ENCODE data around the gene WNT11. TPM values are rescaled to one million over a fixed set of nuclear protein-coding genes. Genes with fewer than 3 reads are reported as not detected.

The WNT11 gene
- polyA plus RNA-seq, 1 of the 3 experiments (the other 2 are of a cell fraction), result 0.43 TPM

DNA sequence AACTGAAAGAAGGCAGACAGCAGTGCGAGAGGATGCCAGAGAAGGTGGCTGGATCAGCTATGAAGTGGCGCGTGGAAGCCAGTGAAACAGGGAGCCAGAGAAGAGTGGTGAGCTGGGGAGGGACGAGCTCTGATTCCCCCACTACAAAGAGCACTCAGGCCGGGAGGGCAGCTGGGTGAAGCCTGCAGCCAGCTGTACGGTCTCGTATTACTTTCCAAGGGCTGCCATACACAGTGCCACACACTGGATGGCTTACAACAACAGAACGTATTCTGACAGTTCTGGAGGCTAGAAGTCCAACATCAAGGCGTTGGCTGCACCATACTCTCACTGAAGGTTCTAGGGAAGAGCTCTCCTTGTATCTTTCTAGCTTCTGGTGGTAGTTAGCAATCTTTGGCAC is 47.1 kb upstream of the WNT11 start:
- TF ChIP-seq POLR2AphosphoS5 (IDR thresholded peaks at IDR 0.05; ENCODE audit: low read depth, low read length), result no peak
- DNase-seq, result no peak
- H3K4me3 ChIP-seq (ENCODE audit: low read depth in 2 of 2, low read length in 1 of 2), result no peak overlapping the region
- H3K9me3 ChIP-seq, result no peaks in the 10 kb centered on the region
- H3K27ac ChIP-seq (ENCODE audit: low read depth in 2 of 2, low read length in 1 of 2), result no peak overlapping the region
- no peaks in the 10 kb centered on the region for H4K20me1 ChIP-seq (ENCODE audit: insufficient read depth)
- H2AFZ ChIP-seq (ENCODE audit: low read depth), result no peak overlapping the region
- H3K27me3 ChIP-seq (ENCODE audit: insufficient read depth), result peaks cover 17% of the 10 kb centered on the region; the same call in 1 of the 2 replicates
- no peaks in the 10 kb centered on the region for H3K9me2 ChIP-seq
- no peaks in the 10 kb centered on the region for H3K36me3 ChIP-seq (replicated peaks in 1 of 2; ENCODE audit: control insufficient read depth in 1 of 2, insufficient read depth in 2 of 2, low read length in 1 of 2)
- H3K9ac ChIP-seq, result no peak overlapping the region
- no peak overlapping the region for H3K4me2 ChIP-seq
- no peaks in the 10 kb centered on the region for H3F3A ChIP-seq (replicated peaks; ENCODE audit: insufficient read depth)
- POLR2A ChIA-PET, result no interaction called here
- 57% methylated on average over 7 of the region's 9 CpGs for WGBS (ENCODE audit: low lambda C conversion rate)
- H3K79me2 ChIP-seq (ENCODE audit: insufficient read depth), result no peaks in the 10 kb centered on the region
- CTCF ChIA-PET, result interaction anchor here (0.8 to 1.2 kb wide), 3 partner anchors 46 to 66 kb away, joined by 3 to 5 read pairs (median 4); no protein-coding TSS in a partner anchor
- H3K4me1 ChIP-seq (ENCODE audit: control insufficient read depth in 1 of 2, insufficient read depth in 2 of 2, low read depth in 1 of 2, low read length in 1 of 2), result no peaks in the 10 kb centered on the region

DNA sequence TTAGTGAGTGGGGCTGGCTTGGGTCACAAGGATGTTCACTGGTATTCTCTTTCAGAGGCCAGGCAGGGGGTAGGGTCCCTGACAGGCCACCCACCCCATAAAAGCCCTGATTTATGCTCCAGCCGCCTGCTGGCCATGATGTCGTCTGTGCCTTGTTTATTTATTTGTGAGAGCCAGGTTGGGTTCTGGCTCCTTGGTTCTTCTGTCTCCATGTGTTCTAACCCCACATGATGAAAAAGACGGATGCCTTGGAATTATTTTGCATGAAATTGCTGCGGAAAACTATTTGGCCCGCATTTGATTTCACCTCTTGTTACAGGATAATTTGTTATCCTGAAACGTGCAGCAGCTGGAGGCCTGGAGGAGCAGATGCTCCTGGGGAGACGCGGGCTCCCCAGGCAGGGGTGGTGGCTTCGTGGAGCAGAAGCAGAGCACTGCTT is 46.3 kb upstream of the WNT11 start:
- Histone ChIP-seq H3K4me2 (no peak overlapping the region), H3K27ac (ENCODE audit: low read depth in 2 of 2, low read length in 1 of 2) (no peak overlapping the region), H3K79me2 (ENCODE audit: insufficient read depth) (no peaks in the 10 kb centered on the region), H3K4me1 (ENCODE audit: control insufficient read depth in 1 of 2, insufficient read depth in 2 of 2, low read depth in 1 of 2, low read length in 1 of 2) (no peaks in the 10 kb centered on the region), H3K4me3 (ENCODE audit: low read depth in 2 of 2, low read length in 1 of 2) (no peak overlapping the region), H3F3A (replicated peaks; ENCODE audit: insufficient read depth) (no peaks in the 10 kb centered on the region), H4K20me1 (ENCODE audit: insufficient read depth) (no peaks in the 10 kb centered on the region), H2AFZ (ENCODE audit: low read depth) (no peak overlapping the region), H3K9me2 (no peaks in the 10 kb centered on the region), H3K9ac (no peak overlapping the region), H3K36me3 (replicated peaks in 1 of 2; ENCODE audit: control insufficient read depth in 1 of 2, insufficient read depth in 2 of 2, low read length in 1 of 2) (no peaks in the 10 kb centered on the region), H3K27me3 (ENCODE audit: insufficient read depth) (peaks cover 17% of the 10 kb centered on the region; the same call in 1 of the 2 replicates), H3K9me3 (no peaks in the 10 kb centered on the region)
- ChIA-PET POLR2A (no interaction called here), CTCF (interaction anchor here (0.8 to 1.0 kb wide), 2 partner anchors 45 to 65 kb away, joined by 3 to 4 read pairs; no protein-coding TSS in a partner anchor)
- TF ChIP-seq, protein P1, sequence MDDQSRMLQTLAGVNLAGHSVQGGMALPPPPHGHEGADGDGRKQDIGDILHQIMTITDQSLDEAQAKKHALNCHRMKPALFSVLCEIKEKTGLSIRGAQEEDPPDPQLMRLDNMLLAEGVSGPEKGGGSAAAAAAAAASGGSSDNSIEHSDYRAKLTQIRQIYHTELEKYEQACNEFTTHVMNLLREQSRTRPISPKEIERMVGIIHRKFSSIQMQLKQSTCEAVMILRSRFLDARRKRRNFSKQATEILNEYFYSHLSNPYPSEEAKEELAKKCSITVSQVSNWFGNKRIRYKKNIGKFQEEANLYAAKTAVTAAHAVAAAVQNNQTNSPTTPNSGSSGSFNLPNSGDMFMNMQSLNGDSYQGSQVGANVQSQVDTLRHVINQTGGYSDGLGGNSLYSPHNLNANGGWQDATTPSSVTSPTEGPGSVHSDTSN (IDR thresholded peaks at IDR 0.05), result no peak
- TF ChIP-seq EP300 (IDR thresholded peaks at IDR 0.05; ENCODE audit: borderline replicate concordance in 1 of 2, low read depth in 1 of 2, low read length in 1 of 2) (no peak), RAD21 (IDR thresholded peaks at IDR 0.05; ENCODE audit: low read length) (no peak), GABPA (IDR thresholded peaks at IDR 0.05; ENCODE audit: low read depth) (no peak), RFX5 (IDR thresholded peaks at IDR 0.05; ENCODE audit: low read length) (no peak), SMC3 (IDR thresholded peaks at IDR 0.05; ENCODE audit: low read depth, low read length) (no peak), JUND (IDR thresholded peaks at IDR 0.05) (no peak), TCF12 (IDR thresholded peaks at IDR 0.05) (no peak), FOXM1 (IDR thresholded peaks at IDR 0.05; ENCODE audit: low read depth) (no peak), GATA2 (CRISPR knock-in tag; IDR thresholded peaks at IDR 0.05) (no peak), EZH2phosphoT487 (IDR thresholded peaks at IDR 0.05; ENCODE audit: borderline replicate concordance, low read depth) (no peak), RCOR1 (IDR thresholded peaks at IDR 0.05; ENCODE audit: low read length) (no peak), NFIC (IDR thresholded peaks at IDR 0.05; ENCODE audit: borderline replicate concordance) (no peak)
- TF ChIP-seq, protein P2, sequence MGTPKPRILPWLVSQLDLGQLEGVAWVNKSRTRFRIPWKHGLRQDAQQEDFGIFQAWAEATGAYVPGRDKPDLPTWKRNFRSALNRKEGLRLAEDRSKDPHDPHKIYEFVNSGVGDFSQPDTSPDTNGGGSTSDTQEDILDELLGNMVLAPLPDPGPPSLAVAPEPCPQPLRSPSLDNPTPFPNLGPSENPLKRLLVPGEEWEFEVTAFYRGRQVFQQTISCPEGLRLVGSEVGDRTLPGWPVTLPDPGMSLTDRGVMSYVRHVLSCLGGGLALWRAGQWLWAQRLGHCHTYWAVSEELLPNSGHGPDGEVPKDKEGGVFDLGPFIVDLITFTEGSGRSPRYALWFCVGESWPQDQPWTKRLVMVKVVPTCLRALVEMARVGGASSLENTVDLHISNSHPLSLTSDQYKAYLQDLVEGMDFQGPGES (IDR thresholded peaks at IDR 0.05; ENCODE audit: low read depth, low read length), result no peak
- TF ChIP-seq, protein P3, sequence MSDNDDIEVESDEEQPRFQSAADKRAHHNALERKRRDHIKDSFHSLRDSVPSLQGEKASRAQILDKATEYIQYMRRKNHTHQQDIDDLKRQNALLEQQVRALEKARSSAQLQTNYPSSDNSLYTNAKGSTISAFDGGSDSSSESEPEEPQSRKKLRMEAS (IDR thresholded peaks at IDR 0.05; ENCODE audit: low read depth), result no peak
- TF ChIP-seq, protein P4, sequence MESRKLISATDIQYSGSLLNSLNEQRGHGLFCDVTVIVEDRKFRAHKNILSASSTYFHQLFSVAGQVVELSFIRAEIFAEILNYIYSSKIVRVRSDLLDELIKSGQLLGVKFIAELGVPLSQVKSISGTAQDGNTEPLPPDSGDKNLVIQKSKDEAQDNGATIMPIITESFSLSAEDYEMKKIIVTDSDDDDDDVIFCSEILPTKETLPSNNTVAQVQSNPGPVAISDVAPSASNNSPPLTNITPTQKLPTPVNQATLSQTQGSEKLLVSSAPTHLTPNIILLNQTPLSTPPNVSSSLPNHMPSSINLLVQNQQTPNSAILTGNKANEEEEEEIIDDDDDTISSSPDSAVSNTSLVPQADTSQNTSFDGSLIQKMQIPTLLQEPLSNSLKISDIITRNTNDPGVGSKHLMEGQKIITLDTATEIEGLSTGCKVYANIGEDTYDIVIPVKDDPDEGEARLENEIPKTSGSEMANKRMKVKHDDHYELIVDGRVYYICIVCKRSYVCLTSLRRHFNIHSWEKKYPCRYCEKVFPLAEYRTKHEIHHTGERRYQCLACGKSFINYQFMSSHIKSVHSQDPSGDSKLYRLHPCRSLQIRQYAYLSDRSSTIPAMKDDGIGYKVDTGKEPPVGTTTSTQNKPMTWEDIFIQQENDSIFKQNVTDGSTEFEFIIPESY (IDR thresholded peaks at IDR 0.05; ENCODE audit: borderline replicate concordance, low read depth), result no peak
- TF ChIP-seq, protein P5, sequence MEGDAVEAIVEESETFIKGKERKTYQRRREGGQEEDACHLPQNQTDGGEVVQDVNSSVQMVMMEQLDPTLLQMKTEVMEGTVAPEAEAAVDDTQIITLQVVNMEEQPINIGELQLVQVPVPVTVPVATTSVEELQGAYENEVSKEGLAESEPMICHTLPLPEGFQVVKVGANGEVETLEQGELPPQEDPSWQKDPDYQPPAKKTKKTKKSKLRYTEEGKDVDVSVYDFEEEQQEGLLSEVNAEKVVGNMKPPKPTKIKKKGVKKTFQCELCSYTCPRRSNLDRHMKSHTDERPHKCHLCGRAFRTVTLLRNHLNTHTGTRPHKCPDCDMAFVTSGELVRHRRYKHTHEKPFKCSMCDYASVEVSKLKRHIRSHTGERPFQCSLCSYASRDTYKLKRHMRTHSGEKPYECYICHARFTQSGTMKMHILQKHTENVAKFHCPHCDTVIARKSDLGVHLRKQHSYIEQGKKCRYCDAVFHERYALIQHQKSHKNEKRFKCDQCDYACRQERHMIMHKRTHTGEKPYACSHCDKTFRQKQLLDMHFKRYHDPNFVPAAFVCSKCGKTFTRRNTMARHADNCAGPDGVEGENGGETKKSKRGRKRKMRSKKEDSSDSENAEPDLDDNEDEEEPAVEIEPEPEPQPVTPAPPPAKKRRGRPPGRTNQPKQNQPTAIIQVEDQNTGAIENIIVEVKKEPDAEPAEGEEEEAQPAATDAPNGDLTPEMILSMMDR (IDR thresholded peaks at IDR 0.05), result no peak
- no peak for DNase-seq
- WGBS (ENCODE audit: low lambda C conversion rate), result 59% methylated on average over 7 of the region's 9 CpGs
